Suprapubic skin (tissue), 3 donors: ENCODE measurements around the gene NUP50.

Experiments used
- POLR2AphosphoS5 ChIP-seq, 3 donors: sonication (generic); formaldehyde crosslinking; IDR thresholded peaks; one replicate each; pipeline ENCODE4 v1.6.1; 2017; ENCODE audit warnings: antibody characterized with exemption in 3 of 3
- TF ChIP-seq, protein P1 (sequence below), 2 donors: fragments of 200-600 bp in 1 of 2; fragments of 450-650 bp in 1 of 2; sonication (generic) in 1 of 2; IDR thresholded peaks; one replicate each; pipeline ENCODE4 v1.5.1; 2016 to 2019; ENCODE audit warnings: antibody characterized with exemption in 2 of 2, mild to moderate bottlenecking in 1 of 2, moderate library complexity in 1 of 2

DNA sequence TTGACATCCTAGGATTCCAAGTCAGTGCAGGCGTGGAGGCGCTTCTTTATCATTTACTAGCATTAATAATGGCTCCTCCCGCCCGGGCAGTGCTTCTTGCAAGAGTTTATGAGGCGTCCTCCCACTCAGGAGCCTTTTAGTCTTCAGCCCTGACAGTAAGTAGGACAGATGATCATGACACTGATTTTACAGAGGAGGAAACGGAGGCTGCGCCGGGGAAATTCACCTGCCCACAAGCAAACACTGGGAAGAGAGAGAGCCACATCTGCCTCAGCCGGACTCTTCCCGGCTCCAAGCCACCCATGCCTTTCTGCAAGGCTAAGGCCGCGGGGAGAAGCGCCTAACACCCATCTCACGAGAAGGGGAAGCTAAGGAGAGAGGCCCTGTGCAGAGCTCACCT lies 41.1 kb downstream of the NUP50 start:
- no peak for TF ChIP-seq POLR2AphosphoS5 (IDR thresholded peaks at IDR 0.05)
- TF ChIP-seq, protein P1, sequence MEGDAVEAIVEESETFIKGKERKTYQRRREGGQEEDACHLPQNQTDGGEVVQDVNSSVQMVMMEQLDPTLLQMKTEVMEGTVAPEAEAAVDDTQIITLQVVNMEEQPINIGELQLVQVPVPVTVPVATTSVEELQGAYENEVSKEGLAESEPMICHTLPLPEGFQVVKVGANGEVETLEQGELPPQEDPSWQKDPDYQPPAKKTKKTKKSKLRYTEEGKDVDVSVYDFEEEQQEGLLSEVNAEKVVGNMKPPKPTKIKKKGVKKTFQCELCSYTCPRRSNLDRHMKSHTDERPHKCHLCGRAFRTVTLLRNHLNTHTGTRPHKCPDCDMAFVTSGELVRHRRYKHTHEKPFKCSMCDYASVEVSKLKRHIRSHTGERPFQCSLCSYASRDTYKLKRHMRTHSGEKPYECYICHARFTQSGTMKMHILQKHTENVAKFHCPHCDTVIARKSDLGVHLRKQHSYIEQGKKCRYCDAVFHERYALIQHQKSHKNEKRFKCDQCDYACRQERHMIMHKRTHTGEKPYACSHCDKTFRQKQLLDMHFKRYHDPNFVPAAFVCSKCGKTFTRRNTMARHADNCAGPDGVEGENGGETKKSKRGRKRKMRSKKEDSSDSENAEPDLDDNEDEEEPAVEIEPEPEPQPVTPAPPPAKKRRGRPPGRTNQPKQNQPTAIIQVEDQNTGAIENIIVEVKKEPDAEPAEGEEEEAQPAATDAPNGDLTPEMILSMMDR (IDR thresholded peaks at IDR 0.05): no peak
